NCI-H510A treated with DMSO at 0.1 percent for 48 hours (cell line): ENCODE data around the gene NAT9.

Experiments
- DNase-seq: peaks from one replicate; lab custom pipeline; 2025; lab: John Stamatoyannopoulos, UW

NAT9 gene

DNA sequence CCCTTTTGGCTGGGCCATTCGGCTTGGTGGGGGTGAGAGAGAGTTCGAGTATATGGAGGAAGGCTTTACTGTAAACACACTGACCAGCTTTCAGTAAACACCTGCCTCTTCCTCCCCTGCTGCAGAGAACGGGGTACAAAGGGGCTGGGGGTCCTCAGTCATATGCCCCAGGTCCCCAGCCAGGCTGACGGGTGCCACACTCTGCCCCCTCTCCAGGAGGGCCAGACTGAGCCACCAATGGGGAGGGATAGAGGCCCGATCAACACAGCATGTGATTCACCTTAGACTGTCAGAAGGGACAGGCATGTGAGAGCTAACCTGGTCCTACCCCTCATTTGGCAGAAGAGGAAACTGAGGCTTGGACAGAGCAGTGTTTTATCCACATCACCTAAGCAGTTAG is 14.7 kb downstream of the NAT9 start:
- no peak for DNase-seq

DNA sequence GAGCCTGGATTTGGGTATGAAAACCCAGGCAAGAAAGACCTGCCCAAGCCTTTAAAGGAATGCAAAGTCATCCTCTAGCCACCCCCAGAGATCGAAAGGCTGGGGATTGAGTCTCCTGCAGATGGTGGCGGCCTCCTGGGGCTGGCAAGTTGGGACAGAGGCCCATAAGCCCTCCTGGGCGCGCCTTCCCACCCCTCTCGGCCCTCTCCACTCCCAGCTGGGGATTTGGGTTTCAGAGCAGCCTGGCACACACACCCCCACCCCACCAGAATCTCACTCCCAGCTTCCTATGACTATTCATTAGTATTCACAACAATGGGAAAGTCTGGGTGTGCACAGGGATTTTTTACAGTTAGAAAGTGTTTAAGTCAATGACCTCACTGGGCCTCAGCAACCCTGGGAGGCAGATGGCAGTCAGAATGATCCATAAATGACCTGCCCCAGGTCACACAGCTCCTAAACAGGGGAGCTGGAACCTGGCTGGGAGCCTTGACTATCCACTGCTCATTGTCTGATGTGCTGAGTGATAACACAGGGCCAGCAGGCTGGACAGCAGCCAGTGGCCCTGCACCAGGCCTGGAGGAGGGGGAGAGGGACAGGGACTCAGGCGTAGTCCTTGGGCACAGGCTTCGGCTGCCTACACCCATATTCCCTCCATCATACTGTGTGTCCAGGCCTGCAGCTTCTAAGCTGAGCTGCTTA is 15.6 kb downstream of the NAT9 start:
- DNase-seq, result no peak

DNA sequence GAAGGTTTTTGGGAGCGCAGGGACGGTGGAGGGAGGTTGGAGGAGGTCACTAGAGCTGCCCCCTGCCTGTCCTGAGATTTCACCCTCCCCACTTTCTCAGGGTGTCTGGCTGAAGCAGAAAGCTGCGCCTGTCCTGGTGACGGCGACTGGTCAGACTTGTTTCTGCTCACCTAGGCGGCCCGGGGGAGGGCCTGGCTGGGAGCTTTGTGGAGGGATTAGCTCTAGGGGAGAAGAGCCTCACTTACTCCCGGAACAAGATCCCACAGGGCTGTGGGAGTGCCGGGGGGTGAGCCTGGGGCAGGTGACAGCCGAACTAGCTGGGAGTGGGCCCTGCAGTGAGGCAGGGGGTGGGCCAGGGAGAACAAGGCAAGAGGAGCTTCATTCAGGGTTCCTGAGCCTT is 16.2 kb downstream of the NAT9 start:
- peak; percentile 51 for DNase-seq

DNA sequence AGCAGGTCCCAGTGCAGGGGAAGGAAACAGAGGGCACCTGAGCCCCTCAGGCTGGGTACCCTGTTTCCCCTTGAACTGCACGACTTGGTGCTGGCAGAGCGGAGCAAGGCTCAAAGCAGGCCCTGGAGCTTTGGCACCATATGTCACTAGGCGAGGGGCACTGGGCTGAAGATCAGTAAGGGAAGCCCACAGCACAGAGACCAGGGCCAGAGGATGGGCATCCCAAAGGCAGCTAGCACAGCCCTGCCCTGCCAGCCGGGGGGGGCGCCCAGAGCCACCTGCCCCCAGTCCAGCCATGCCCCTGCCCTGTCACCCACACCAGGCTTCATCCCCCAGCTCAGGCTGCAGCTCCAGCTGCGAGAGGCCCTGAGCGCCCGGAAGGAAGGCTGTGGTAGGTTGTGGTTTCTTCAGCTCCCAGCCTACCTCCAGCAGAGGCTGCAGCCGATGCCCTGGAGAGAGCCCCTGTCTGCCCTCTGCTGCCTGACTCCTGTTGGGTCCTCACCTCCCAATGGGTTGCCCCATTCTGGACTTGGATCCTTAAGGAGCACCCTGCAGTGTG is 16.8 kb downstream of the NAT9 start:
- peak; percentile 36 for DNase-seq

DNA sequence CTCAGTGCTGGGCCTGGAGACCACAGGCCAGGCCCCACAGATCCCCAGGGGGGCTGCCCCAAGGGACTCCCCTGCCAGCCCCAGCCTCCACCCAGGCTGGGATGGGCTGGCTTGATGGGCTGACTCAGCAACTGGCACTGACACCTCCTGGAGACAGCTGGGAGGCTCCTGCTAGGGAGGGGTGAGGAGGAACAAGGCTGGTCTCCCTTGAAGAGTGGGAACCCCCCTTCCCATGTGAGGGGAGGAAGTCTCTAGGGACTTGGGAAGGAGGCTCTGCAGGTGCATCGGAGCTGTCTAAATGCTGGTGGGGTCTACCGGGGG is 17.3 kb downstream of the NAT9 start:
- DNase-seq, result no peak

DNA sequence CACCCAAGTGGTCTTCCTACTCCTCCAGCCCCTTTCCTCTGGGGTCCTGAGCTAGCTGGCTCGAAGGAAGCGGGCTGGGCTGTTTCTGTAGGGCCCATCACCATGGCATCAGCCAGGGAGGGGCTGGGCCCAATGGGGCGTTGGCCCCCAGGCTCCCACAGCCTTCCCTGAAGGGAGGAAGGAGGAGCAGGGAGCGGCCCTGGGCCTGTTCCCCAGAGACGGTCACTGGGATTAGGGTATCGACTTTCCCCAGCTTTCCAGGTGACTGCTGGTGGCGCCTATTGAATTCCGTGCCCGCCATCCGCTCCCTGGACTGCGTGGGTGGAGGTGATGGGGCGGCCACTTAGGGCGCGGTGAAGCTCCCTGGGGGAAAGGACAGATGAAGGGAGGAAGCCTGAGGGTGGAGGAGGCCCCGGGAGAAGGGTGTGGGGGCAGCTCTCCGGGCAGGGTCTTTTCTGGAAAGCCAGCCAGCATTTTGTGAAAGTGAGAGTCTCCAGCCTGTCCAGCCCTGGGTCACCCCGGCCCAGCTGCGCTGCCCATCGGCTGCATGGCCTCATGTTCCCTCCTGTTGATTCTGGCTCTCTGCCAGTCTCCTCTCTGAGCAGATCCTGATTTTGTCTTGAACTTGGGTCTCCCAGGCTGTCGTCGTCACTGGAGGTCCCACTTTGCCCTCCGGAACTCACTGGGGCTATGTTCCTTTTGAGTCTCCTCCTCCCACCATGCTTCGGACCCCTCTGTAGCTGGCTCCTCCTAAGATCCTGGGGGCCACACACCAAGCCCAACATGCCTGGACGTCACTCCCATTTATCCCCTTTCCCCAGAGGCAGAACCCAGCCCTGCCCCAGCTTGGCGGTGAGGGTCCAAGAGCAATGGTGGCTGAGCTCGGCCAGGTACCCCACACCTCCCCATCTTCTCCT is 18.0 kb downstream of the NAT9 start:
- DNase-seq, result peak; percentile 18

DNA sequence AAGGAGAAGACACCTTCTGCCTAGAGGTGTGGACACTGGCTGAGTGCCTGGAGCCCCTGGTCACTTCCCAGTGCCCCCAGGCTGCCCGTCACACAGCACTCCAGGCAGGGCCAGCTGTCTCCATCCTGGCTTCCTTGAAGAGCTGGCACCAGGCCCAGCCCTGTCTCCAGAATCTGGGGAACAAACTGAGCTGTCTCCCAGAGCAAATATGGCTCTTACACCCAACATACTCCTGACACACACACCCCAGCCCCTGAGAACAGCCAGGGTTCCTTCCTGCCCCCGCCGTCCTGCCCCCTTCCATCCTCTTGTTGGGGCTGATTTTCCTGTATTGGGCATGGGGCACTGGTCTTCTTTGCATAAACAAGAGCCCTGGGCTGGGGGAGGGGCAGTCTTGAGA is 18.6 kb downstream of the NAT9 start:
- no peak for DNase-seq

DNA sequence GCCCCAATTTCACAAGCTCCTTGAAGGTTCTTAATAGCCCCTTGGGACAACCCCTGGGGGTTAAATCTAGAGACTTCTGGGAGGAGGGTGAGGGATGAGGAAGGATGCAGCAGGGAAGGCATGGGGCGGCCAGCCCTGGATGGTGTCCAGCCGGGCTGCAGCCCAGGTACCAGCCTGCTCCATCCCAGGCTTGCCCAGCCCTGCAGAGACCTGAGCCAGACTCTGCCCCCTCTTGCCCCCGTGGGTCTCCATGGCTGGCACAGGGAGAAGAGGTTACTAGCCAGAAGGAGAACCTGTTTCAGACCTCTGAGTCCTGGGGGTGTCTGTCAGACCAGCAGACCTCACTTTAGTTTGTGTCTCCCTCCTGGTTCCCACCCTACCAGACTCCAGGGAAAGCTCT is 19.3 kb downstream of the NAT9 start:
- DNase-seq, result no peak

DNA sequence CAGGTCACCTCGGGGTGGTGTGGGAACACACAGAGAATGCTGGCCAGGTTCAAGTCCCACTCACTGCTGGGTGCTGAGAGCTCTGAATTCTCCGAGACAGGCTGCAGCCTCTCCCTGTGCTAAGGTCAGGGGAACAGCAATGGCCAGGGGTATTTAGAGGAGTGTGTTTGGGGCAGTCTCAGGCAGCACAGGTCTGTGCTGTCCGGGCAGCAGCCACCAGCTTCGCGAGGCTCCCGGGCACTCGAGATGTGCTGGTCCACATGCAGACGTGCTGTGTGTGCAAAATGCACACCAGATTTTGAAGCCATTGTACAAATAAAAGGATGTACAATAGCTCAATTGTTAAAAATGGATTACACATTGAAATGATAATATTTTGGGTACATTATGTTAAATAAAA is 20.6 kb downstream of the NAT9 start:
- DNase-seq, result no peak

DNA sequence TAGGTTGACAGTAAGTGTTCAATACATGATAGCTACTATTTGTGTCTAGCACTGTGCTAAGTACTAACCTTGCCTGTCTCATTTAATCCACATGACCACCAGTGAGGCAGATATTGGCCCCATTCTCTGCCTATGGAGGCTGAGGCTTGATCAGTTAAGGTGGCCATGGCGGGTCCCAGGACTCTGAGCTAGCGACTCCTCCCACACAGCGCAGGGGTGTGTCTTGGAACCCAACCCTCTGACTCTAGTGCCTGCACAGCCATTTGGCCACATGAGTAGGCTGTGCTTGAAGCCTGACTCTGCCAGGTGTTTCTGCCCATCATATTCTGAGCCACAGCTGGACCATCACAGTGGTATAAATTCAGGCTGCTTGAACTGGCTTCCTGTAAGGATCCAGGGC is 21.3 kb downstream of the NAT9 start:
- no peak for DNase-seq

DNA sequence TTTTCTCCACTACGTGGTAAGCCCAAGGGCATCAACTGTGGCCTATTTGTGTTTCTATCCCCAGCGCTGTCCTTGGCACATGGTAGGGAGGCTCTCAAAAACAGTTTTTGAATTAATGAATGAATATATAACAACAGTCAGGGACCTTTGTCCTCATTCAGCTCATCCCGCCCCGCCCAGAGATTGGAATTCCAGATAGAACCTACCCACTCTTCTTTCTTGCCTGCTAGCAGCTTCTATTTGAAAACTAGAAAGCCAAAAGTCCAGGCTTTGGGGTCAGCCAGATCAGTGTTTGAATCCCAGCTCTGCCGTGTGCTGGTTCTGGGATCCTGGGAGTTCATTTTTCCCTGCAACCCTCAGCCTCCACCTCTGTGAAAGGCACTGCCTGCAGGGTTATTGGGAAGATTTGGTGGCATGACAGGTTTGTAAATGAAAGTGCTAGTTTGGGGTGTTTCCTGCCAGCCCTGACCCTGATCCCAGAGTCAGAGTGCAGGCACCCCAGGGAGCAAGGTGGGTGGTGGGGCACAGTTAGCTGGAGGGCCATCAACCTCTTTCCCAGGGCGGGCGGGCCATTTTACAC is 23.2 kb downstream of the NAT9 start:
- DNase-seq, result no peak

DNA sequence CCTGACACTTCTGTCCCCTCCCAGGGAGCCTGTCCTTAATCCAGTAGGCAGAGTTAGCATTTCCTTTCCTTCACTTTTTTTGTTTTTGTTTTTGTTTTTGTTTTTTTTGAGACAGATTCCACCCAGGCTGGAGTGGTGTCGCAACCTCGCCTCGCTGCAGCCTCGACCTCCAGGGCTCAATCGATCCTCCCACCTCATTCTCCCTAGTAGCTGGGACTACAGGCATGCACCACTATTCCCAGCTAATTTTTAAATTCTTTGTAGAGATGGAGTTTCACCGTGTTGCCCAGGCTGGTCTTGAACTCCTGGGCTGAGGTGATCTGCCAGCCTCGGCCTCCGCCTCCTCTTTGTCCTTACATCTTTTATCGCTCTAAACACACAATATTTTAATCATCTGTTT is 23.7 kb downstream of the NAT9 start:
- DNase-seq, result no peak

DNA sequence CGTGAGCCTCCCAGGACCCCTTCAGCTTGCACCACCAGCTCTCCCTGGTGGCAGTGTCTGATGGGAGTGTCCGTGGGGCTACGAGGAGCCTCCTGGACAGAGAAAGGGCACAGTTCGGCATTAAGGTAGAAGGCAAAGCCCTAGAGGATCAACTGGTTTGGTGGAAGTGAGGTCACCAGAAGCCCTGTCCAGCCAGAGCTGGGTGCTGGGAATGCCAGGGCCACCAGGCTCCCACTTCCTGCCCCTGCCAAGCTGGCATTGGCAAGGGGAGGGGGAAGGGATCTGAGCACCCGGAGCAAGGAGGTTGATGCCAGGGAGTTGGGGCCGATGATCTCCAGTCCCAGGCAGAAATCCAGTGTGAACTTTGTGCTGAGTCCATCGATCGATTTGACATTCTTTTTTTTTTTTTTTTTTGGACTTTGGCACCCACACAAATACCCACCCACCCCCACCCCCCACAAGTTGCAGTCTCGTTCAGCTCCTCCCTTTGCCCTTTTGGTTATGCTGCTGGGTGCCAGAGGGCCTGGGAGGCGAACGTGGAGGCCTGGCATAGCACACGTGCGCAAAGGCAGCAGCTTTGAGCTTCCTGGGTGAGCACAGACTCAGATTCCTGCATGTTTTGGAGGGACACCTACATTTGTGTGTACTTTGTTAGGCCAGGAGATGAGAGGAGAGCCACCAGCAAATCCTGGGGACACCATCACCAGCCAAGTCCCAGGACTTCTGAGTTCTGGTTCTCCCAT is 25.6 kb downstream of the NAT9 start:
- no peak for DNase-seq

DNA sequence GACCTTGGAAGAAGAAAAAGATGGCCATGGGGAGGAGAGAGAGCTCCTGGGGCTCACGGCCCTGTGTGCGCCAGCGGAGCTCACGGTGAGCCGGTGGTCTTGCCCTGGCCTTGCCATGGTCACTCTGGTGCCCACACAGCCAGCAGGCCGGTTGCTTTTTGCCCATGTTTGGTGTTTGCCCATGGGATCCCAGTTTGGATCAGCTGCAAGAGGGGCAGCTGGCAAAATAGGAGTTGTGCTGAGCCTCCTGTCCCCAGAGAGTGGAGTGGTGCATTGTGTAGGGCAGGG is 26.2 kb downstream of the NAT9 start:
- no peak for DNase-seq

DNA sequence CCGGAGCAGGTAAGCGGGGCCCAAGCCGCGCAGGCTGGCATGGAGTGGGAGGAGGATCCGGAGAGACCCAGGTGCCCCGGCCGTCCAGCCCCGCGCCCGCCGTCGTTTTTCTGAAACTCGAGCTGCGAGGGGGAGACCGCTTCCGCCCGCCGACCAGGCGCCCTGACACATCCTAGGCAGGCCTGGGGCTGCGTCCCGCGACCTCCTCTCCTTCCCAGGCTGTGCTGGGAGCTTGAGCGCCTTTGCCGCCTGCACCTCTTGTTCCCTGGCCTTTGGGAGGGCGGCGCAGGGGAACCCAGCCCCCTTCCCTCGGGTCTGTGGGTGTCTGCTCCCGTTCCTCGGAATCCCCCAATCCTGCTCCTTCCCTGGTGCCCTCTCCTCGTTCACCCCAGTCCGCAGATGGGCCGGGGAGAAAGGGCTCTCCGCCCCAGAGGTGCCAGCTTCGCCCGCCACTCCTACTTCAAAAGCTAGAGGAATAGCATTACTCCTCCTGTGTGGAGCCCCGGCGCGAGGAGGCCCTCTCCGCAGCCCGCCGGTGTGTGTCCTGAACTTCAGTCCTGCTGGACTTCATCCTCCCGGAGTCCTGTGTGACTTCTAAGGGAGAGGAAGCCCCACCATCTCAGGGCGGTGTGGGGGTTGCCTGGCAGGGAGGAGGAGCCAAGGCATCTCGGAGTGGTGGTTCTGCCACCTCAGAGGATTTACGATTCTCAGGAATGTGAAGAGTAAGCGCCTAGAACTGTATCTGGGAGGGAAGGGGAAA is 26.7 kb downstream of the NAT9 start:
- DNase-seq, result no peak

DNA sequence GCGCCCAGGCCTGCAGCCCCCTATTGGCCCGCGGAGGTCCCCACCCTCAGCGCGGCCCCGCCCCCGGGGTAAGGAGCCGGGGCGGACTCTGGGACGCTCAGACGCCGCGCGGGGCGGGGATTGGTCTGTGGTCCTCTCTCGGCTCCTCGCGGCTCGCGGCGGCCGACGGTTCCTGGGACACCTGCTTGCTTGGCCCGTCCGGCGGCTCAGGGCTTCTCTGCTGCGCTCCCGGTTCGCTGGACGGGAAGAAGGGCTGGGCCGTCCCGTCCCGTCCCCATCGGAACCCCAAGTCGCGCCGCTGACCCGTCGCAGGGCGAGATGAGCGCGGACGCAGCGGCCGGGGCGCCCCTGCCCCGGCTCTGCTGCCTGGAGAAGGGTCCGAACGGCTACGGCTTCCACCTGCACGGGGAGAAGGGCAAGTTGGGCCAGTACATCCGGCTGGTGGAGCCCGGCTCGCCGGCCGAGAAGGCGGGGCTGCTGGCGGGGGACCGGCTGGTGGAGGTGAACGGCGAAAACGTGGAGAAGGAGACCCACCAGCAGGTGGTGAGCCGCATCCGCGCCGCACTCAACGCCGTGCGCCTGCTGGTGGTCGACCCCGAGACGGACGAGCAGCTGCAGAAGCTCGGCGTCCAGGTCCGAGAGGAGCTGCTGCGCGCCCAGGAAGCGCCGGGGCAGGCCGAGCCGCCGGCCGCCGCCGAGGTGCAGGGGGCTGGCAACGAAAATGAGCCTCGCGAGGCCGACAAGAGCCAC is 27.4 kb downstream of the NAT9 start, which contains the start of gene NHERF1:
Gene NHERF1 (plus strand): TSS at position 100 of the 750 bp plus-strand sequence. CDS start 219 bp downstream, at position 319.
- DNase-seq, result no peak

DNA sequence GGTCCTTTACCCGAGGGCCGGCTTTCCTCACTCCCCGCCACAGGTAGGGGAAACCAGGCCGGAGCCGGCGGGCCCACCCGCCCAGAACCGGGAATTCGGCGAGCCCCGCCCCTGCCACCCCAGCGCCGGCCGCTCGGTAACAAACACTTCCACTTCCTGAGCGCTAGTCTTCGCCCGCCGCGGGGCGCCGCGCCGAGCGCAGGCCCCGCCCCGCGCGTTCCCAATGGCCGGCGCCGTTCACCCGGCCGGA is 27.9 kb downstream of the NAT9 start:
- DNase-seq, result peak; percentile 92

DNA sequence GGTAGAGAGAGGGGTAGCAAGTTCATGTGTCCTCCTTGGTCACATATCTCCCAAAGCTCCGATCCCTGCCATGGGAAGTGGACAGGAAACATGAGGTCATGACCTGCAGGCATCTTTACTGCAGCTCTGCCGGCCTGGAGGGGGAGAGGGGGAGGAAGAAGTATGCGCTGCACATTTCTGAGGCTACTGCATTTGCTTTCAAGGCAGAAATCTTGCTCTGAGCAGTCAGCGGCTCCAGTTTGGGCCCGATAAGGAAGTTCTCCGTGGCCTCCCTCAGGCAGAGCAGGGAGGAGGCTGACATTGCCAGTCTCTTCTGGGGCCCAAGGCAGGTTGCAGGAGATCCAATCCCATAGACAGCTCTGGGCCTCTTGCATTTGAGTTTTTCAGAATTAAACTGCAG is 29.2 kb downstream of the NAT9 start:
- no peak for DNase-seq

DNA sequence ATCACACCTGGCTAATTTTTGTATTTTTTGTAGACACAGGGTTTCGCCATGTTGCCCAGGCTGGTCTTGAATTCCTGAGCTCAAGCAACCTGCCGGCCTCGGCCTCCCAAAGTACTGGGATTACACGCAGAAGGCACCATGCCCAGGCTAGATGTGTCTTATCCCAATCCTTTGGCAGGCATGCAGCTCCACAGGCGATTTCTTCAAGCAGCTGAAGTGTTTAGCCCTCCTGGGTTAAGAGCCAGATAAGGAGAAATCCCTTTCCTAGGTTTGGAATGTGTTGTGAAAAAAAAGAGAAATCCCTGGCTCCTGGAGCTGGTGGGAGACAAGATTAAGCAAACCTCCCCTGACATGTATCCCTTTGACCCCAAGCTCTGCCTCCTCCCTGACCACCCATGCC is 29.8 kb downstream of the NAT9 start:
- DNase-seq, result no peak

DNA sequence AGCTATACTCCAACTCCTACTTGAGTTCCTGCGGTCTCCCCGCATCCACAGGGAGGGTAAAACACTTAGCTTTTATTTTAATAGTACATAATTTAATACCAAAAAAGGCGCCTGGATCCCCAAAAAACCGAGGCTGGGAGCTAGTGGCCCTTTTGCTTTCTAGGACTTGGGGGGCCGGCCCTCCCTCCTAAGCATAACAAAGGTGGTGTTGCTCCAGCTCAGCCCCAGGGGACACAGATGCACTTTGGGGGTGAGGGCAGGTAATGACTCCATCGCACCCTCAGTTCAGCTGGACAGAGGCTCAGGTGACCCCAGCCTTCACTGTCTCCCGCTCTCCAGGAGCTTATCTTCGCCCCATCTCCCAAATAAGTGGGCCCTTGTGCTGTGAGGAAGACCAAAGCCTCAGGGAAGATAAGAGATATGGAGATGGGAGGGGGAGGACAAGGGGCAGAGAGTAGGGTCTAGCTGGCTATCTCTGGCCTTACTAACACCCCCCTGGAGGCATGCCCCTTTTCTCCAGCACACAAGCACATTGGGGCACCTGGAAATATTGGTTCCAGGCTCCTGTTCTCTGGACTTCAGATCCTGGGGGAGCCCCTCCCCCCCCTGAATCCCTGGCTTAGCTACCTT is 30.5 kb downstream of the NAT9 start:
- DNase-seq, result no peak
